HEK293 (cell line): ENCODE results near the gene PFN3.

Experiments used
- GLI2 ChIP-seq: fragments of 450-650 bp; formaldehyde crosslinking; IDR thresholded peaks from 2 replicates; pipeline ENCODE4; 2017; ENCODE audit warnings: missing biosample characterization, missing genetic modification characterization, low read depth, borderline replicate concordance
- IKZF3 ChIP-seq: fragments of 450-650 bp; IDR thresholded peaks from 2 replicates; pipeline ENCODE4 v1.5.0; 2018; ENCODE audit warnings: missing biosample characterization, mild to moderate bottlenecking, missing genetic modification characterization, moderate library complexity
- KLF7 ChIP-seq: fragments of 450-650 bp; formaldehyde crosslinking; IDR thresholded peaks from 2 replicates; pipeline ENCODE4 v1.5.1; 2016; ENCODE audit warnings: missing biosample characterization, missing genetic modification characterization, borderline replicate concordance
- KLF9 ChIP-seq: fragments of 450-650 bp; formaldehyde crosslinking; IDR thresholded peaks from 2 replicates; pipeline ENCODE4 v1.5.1; 2016; ENCODE audit warnings: missing biosample characterization, missing genetic modification characterization, low read depth
- MEIS1 ChIP-seq: sonication (generic); formaldehyde crosslinking; IDR thresholded peaks from 2 replicates; pipeline ENCODE4 v1.8.1; 2022; ENCODE audit warnings: missing genetic modification reagents, mild to moderate bottlenecking, borderline replicate concordance
- REPIN1 ChIP-seq: fragments of 450-650 bp; formaldehyde crosslinking; IDR thresholded peaks from 2 replicates; pipeline ENCODE4 v1.5.1; 2017; ENCODE audit warnings: missing biosample characterization, missing genetic modification characterization, low read depth
- SETDB1 ChIP-seq: IDR thresholded peaks from one replicate; pipeline ENCODE4 v1.6.1; 2017; ENCODE audit warnings: mild to moderate bottlenecking, low read length, moderate library complexity, mixed read lengths; ENCODE audit not compliant: insufficient read length
- YY2 ChIP-seq: fragments of 450-650 bp; formaldehyde crosslinking; IDR thresholded peaks from 2 replicates; pipeline ENCODE4 v1.5.1; 2016; ENCODE audit warnings: missing biosample characterization, missing genetic modification characterization
- ZBTB17 ChIP-seq: fragments of 450-650 bp; formaldehyde crosslinking; IDR thresholded peaks from 2 replicates; pipeline ENCODE4 v1.5.1; 2016; ENCODE audit warnings: missing biosample characterization, missing genetic modification characterization
- ZFP3 ChIP-seq: fragments of 450-650 bp; formaldehyde crosslinking; IDR thresholded peaks from 2 replicates; pipeline ENCODE4 v1.5.1; 2016; ENCODE audit warnings: low read depth, missing biosample characterization, missing genetic modification characterization
- ZIC2 ChIP-seq: fragments of 450-650 bp; formaldehyde crosslinking; IDR thresholded peaks from 2 replicates; pipeline ENCODE4 v1.5.1; 2016; ENCODE audit warnings: missing biosample characterization, missing genetic modification characterization
- ZNF155 ChIP-seq: fragments of 450-650 bp; formaldehyde crosslinking; IDR thresholded peaks from 2 replicates; pipeline ENCODE4 v1.5.1; 2016; ENCODE audit warnings: missing biosample characterization, missing genetic modification characterization
- ZNF221 ChIP-seq: fragments of 450-650 bp; formaldehyde crosslinking; IDR thresholded peaks from 2 replicates; pipeline ENCODE4 v1.5.1; 2017; ENCODE audit warnings: missing biosample characterization, missing genetic modification characterization, borderline replicate concordance
- ZNF239 ChIP-seq: fragments of 450-650 bp; formaldehyde crosslinking; IDR thresholded peaks from 2 replicates; pipeline ENCODE4 v1.5.1; 2016; ENCODE audit warnings: missing biosample characterization, missing genetic modification characterization
- ZNF335 ChIP-seq: fragments of 450-650 bp; formaldehyde crosslinking; conservative IDR thresholded peaks from 2 replicates; pipeline ENCODE4 v1.5.1; 2016; ENCODE audit warnings: missing biosample characterization, missing genetic modification characterization
- ZNF366 ChIP-seq: fragments of 450-650 bp; formaldehyde crosslinking; conservative IDR thresholded peaks from 2 replicates; pipeline ENCODE4 v1.5.1; 2016; ENCODE audit warnings: missing biosample characterization, missing genetic modification characterization
- ZNF391 ChIP-seq: fragments of 450-650 bp; formaldehyde crosslinking; IDR thresholded peaks from 2 replicates; pipeline ENCODE4 v1.5.1; 2016; ENCODE audit warnings: low read depth, missing biosample characterization, missing genetic modification characterization, borderline replicate concordance
- ZNF394 ChIP-seq: fragments of 450-650 bp; formaldehyde crosslinking; IDR thresholded peaks from 2 replicates; pipeline ENCODE4 v1.5.1; 2016; ENCODE audit warnings: missing biosample characterization, missing genetic modification characterization, mild to moderate bottlenecking, moderate library complexity, borderline replicate concordance
- ZNF404 ChIP-seq: fragments of 450-650 bp; formaldehyde crosslinking; IDR thresholded peaks from 2 replicates; pipeline ENCODE4 v1.5.1; 2017; ENCODE audit warnings: missing biosample characterization, missing genetic modification characterization
- ZNF426 ChIP-seq: fragments of 450-650 bp; formaldehyde crosslinking; IDR thresholded peaks from 2 replicates; pipeline ENCODE4 v1.5.1; 2017; ENCODE audit warnings: missing biosample characterization, missing genetic modification characterization, mild to moderate bottlenecking, inconsistent platforms, moderate library complexity
- ZNF624 ChIP-seq: fragments of 450-650 bp; formaldehyde crosslinking; IDR thresholded peaks from 2 replicates; pipeline ENCODE4 v1.5.1; 2017; ENCODE audit warnings: missing biosample characterization, missing genetic modification characterization
- ZNF654 ChIP-seq: fragments of 450-650 bp; formaldehyde crosslinking; IDR thresholded peaks from 2 replicates; pipeline ENCODE4 v1.5.1; 2016; ENCODE audit warnings: low read depth, missing biosample characterization, missing genetic modification characterization
- ZNF677 ChIP-seq: fragments of 450-650 bp; IDR thresholded peaks from 2 replicates; pipeline ENCODE4 v1.5.0; 2018; ENCODE audit warnings: missing biosample characterization, mild to moderate bottlenecking, missing genetic modification characterization, moderate library complexity
- ZNF777 ChIP-seq: fragments of 450-650 bp; formaldehyde crosslinking; IDR thresholded peaks from 2 replicates; pipeline ENCODE4 v1.5.1; 2017; ENCODE audit warnings: missing biosample characterization, missing genetic modification characterization, borderline replicate concordance
- ZNF837 ChIP-seq: fragments of 450-650 bp; formaldehyde crosslinking; IDR thresholded peaks from 2 replicates; pipeline ENCODE4 v1.5.1; 2016; ENCODE audit warnings: missing biosample characterization, missing genetic modification characterization
- ZNF843 ChIP-seq: fragments of 450-650 bp; formaldehyde crosslinking; IDR thresholded peaks from 2 replicates; pipeline ENCODE4 v1.5.1; 2016; ENCODE audit warnings: missing biosample characterization, missing genetic modification characterization
- TF ChIP-seq, protein P1 (sequence below): fragments of 450-650 bp; formaldehyde crosslinking; IDR thresholded peaks from 2 replicates; pipeline ENCODE4 v1.5.1; 2016; ENCODE audit warnings: missing biosample characterization, missing genetic modification characterization
- TF ChIP-seq, protein P2 (sequence below): fragments of 450-650 bp; formaldehyde crosslinking; IDR thresholded peaks from 2 replicates; pipeline ENCODE4 v1.5.1; 2017; ENCODE audit warnings: missing biosample characterization, missing genetic modification characterization
- TF ChIP-seq, protein P3 (sequence below): fragments of 450-650 bp; formaldehyde crosslinking; IDR thresholded peaks from 2 replicates; pipeline ENCODE4 v1.5.1; 2016; ENCODE audit warnings: missing biosample characterization, missing genetic modification characterization
- TF ChIP-seq, protein P4 (sequence below): fragments of 450-650 bp; formaldehyde crosslinking; IDR thresholded peaks from 2 replicates; pipeline ENCODE4 v1.5.1; 2017; ENCODE audit warnings: missing biosample characterization, missing genetic modification characterization
- TF ChIP-seq, protein P5 (sequence below): sonication (generic); formaldehyde crosslinking; IDR thresholded peaks from 2 replicates; pipeline ENCODE4 v1.8.1; 2022; ENCODE audit warnings: mild to moderate bottlenecking, moderate library complexity, missing genetic modification reagents

Gene PFN3

DNA sequence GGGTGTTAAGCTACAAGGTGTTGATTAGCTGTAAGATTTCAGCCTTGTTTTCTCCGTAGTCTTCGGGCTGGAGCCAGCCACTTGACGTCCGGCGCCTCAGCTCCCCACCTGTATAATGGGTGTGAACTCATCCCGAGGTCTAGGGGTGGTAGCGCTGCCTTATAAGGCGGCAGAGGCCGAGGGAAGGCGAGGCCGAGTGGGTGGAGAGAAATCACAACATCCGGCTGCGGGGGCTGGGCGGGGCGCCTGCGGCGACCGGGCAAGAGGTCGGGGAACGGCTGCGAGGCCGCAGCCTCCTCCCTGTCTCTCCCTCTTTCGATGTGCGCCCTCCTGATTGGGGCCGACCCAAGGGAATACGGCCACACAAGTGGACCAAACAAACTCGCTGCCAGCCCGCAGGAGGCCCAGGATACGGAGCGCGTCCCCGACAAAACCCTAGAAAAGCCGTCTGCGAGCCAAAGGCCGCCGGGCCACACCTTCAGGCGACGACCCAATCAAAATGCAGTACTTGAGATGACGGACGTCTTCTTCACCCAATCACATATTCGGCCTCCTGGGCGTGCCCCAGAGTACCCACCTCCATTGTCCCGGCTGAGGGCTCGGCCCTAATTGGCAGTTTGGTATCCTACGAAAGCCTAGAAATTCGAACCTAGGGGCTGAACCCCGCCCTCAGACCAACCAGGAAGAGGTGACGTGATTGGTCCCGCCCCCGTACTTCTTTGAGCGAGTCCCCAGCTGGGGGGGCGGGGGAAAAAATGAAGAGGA lies 25.5 kb upstream of the PFN3 start (continued):
- TF ChIP-seq, protein P1, sequence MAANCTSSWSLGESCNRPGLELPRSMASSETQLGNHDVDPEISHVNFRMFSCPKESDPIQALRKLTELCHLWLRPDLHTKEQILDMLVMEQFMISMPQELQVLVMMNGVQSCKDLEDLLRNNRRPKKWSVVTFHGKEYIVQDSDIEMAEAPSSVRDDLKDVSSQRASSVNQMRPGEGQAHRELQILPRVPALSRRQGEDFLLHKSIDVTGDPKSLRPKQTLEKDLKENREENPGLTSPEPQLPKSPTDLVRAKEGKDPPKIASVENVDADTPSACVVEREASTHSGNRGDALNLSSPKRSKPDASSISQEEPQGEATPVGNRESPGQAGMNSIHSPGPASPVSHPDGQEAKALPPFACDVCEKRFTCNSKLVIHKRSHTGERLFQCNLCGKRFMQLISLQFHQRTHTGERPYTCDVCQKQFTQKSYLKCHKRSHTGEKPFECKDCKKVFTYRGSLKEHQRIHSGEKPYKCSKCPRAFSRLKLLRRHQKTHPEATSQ, result 0 out of 2 replicates have a peak, but pooled peaks have one; percentile 49
- TF ChIP-seq ZNF221 (no peak), ZNF391 (tag by site-specific recombination) (no peak), ZNF394 (tag by site-specific recombination) (no peak), REPIN1 (tag by site-specific recombination) (no peak), ZNF335 (tag by site-specific recombination) (peak; percentile 73), ZNF654 (tag by site-specific recombination) (no peak), ZBTB17 (tag by site-specific recombination) (peak; percentile 60), ZNF239 (tag by site-specific recombination) (no peak), IKZF3 (tag by site-specific recombination) (no peak), ZNF677 (no peak), ZNF777 (tag by site-specific recombination) (no peak), ZNF837 (tag by site-specific recombination) (peak; percentile 61; the same call in 1 of the 2 replicates), MEIS1 (no peak), ZNF426 (tag by site-specific recombination) (no peak), ZNF366 (tag by site-specific recombination) (no peak), ZNF155 (tag by site-specific recombination) (no peak), ZIC2 (peak; percentile 37; the same call in 1 of the 2 replicates), ZNF404 (tag by site-specific recombination) (no peak), YY2 (no peak), ZNF624 (tag by site-specific recombination) (no peak), GLI2 (tag by site-specific recombination) (no peak), SETDB1 (no peak), KLF9 (peak; percentile 95), ZNF843 (tag by site-specific recombination) (no peak; the same call in 1 of the 2 replicates), ZFP3 (no peak), KLF7 (peak; percentile 96; the same call in 1 of the 2 replicates)
- TF ChIP-seq, protein P2, sequence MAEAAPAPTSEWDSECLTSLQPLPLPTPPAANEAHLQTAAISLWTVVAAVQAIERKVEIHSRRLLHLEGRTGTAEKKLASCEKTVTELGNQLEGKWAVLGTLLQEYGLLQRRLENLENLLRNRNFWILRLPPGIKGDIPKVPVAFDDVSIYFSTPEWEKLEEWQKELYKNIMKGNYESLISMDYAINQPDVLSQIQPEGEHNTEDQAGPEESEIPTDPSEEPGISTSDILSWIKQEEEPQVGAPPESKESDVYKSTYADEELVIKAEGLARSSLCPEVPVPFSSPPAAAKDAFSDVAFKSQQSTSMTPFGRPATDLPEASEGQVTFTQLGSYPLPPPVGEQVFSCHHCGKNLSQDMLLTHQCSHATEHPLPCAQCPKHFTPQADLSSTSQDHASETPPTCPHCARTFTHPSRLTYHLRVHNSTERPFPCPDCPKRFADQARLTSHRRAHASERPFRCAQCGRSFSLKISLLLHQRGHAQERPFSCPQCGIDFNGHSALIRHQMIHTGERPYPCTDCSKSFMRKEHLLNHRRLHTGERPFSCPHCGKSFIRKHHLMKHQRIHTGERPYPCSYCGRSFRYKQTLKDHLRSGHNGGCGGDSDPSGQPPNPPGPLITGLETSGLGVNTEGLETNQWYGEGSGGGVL (tag by site-specific recombination), result 0 out of 2 replicates have a peak, but pooled peaks have one; percentile 0
- TF ChIP-seq, protein P3, sequence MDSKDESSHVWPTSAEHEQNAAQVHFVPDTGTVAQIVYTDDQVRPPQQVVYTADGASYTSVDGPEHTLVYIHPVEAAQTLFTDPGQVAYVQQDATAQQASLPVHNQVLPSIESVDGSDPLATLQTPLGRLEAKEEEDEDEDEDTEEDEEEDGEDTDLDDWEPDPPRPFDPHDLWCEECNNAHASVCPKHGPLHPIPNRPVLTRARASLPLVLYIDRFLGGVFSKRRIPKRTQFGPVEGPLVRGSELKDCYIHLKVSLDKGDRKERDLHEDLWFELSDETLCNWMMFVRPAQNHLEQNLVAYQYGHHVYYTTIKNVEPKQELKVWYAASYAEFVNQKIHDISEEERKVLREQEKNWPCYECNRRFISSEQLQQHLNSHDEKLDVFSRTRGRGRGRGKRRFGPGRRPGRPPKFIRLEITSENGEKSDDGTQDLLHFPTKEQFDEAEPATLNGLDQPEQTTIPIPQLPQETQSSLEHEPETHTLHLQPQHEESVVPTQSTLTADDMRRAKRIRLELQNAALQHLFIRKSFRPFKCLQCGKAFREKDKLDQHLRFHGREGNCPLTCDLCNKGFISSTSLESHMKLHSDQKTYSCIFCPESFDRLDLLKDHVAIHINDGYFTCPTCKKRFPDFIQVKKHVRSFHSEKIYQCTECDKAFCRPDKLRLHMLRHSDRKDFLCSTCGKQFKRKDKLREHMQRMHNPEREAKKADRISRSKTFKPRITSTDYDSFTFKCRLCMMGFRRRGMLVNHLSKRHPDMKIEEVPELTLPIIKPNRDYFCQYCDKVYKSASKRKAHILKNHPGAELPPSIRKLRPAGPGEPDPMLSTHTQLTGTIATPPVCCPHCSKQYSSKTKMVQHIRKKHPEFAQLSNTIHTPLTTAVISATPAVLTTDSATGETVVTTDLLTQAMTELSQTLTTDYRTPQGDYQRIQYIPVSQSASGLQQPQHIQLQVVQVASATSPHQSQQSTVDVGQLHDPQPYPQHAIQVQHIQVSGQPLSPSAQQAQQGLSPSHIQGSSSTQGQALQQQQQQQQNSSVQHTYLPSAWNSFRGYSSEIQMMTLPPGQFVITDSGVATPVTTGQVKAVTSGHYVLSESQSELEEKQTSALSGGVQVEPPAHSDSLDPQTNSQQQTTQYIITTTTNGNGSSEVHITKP, result peak; percentile 80
- TF ChIP-seq, protein P4, sequence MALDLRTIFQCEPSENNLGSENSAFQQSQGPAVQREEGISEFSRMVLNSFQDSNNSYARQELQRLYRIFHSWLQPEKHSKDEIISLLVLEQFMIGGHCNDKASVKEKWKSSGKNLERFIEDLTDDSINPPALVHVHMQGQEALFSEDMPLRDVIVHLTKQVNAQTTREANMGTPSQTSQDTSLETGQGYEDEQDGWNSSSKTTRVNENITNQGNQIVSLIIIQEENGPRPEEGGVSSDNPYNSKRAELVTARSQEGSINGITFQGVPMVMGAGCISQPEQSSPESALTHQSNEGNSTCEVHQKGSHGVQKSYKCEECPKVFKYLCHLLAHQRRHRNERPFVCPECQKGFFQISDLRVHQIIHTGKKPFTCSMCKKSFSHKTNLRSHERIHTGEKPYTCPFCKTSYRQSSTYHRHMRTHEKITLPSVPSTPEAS, result 0 out of 2 replicates have a peak, but pooled peaks have one; percentile 19
- TF ChIP-seq, protein P5, sequence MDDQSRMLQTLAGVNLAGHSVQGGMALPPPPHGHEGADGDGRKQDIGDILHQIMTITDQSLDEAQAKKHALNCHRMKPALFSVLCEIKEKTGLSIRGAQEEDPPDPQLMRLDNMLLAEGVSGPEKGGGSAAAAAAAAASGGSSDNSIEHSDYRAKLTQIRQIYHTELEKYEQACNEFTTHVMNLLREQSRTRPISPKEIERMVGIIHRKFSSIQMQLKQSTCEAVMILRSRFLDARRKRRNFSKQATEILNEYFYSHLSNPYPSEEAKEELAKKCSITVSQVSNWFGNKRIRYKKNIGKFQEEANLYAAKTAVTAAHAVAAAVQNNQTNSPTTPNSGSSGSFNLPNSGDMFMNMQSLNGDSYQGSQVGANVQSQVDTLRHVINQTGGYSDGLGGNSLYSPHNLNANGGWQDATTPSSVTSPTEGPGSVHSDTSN (CRISPR knock-in tag), result peak; percentile 88; the same call in 1 of the 2 replicates
